GDM1 (cell line): Measurements from ENCODE around the gene PIF1.
A peak's percentile ranks its signal among the peaks of the same experiment; 100 is the strongest.
"Not testable (repeated sequence)": the region's sequence is repeated elsewhere in the genome, so short reads cannot be mapped to it uniquely, and the experiment has no call there.

Source experiments
- DNase-seq: peaks from one replicate; lab custom pipeline; 2025; lab: John Stamatoyannopoulos, UW

PIF1 gene

DNA sequence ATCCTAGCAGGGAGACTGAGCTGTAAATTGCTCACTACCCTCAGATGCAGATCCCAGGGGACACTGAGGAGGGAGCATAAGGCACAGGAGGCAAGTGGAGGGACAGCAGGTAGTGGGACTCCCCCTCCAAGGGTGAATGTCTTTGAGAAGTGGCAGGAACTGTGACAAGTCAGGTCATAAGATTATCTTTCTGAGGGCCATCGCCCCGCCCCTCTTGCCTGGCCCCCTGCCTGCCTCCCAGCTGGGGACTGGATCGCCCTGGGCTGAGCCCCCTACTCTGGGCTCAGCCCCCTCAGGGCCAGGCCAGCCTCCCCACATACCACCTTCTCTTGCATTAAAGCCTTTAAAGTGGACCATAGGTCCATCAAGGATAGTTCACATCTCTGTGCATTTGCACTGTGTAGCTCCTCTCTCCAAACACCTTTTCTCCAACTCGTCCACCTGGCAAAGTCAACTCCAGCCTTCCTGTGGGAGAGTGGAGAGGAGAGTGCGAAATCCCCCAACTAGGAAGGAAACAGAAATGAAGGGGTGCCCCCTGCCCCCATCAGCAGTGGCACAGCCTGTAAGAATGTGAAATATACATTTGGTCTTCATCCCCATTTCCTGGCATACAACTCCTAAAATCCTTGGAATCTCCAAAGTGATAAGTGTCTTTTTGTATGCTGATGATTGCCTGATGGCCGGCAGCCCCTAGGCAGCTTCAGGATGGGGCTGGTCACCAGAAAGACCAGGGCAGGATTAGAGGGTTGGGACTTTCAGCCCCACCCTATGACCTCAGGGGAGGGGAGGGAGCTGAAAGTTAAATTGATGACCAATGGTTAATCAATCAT lies 14.7 kb downstream of the PIF1 start:
- no peak for DNase-seq

DNA sequence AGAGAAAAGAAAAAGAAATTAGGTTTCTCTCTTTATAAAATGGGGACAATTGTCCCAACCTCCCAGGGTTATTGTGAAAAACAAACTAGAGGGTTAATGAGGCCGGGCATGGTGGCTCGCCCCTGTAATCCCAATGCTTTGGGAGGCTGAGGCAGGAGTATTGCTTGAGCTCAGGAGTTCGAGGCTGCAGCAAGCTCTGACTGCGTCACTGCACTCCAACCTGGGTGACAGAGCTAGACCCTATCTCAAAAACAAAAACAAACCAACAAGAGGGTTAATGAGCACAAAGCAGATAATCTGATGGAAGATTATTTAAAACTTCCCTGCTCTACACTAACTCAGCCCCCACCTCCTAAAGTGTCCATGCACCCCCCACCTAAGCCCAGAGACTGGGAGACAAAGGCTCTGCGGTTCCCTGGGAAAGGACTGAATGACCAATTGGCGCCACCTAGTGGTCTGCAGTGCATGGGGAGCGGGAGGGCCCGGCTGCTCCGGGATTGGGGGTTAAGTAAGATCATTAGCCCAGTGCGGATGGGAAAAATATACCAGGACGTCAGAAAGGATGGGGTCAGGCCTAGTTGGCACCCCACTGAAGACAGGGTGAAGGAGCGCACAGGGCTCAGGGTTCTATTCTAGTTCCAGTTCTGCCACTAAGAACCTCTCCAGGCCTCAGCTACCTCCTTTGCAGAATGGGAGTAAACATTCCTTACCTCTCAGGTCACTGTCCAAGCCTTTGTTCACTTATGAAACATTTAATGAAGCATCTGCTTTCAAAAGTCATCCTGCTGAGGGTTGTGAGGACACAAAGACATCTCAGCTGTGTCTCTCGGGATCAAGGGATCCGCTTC lies 15.6 kb downstream of the PIF1 start:
- DNase-seq, result peak; percentile 47

DNA sequence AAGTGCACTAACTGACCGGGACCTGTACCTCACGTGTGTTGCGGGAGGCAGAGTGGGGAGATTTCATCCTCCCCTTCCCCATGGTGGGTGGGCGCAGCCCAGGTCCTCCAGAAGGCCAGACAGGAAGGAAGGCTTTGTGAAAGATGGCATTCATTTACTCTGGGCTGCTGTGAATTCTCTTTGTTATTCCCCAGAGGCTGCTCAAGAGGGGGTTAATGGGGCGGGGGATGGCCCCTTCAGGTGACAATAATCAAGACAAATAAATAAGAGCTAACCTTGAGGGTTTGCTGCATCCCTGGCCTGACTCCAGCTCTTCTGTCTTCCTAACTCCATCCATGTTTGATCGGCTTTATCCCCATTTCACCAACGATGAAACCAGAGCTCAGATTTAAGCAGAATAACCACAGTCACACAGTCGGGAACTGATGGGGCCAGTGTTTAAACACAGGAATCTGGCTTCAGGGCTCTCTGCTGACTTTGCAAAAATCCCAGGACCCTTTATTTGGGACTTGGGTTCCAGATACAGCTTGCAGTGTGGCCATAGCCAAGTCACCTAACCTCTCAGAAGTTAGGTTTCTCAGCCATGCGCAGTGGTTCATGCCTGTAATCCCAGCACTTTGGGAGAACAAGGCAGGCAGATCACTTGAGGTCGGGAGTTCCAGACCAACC lies 16.5 kb downstream of the PIF1 start:
- no peak for DNase-seq

DNA sequence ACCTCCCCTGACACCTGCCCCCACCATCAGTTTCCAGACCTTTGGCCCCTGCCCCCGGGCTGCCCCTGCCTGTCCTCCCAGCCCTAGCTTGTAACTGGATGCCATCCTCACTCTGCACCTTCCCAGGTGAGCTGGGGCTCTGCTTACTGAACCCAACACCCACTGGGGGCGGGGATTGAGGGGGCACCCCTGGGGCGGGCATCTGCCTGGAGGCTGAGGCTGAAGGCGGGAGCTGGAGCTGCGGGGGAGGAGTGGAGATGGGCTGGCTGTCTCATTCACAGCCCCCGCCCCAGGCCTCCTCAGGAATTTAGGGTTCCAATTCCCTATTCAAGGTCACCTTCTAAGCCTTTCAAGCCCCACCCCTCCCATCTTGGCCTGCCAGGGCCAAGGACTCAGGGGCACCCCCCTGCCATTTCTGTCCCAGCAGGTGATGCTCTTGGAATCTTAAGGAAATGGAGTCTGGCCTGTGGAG lies 17.7 kb downstream of the PIF1 start:
- DNase-seq, result no peak

DNA sequence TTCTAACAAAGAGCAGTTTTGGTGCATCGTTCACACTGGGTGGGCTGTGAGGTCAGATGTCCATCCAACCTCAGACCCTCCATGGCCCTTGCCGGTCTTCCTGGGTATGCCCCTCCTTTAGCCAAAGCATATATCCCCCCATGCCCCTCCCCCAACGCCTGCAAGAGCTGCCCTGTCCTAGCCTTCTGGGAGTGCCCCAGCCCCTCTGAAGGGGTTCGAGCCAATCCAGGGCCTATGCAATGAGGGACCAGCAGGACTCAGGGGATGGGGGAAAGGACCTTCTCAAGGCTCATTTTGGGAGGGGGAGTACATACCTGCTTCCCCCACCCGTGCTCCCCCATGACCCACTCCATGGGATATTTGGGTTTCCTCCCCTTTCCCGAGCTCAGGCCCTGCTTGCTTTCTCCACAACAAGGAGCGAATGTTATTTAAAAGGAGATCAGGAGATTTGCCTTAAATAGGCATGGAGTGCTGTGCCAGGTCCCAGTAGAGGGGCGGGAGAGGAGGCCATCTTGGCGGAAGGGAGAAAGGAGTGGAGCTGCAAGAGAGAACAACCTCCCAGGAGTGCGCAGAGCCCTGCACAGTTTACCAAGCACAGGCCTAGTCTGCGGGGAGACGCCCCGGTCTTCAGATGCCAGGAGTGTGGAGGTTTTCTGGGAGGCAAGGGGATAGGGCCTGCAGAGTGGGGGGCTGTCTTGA lies 18.2 kb downstream of the PIF1 start:
- DNase-seq, result no peak

DNA sequence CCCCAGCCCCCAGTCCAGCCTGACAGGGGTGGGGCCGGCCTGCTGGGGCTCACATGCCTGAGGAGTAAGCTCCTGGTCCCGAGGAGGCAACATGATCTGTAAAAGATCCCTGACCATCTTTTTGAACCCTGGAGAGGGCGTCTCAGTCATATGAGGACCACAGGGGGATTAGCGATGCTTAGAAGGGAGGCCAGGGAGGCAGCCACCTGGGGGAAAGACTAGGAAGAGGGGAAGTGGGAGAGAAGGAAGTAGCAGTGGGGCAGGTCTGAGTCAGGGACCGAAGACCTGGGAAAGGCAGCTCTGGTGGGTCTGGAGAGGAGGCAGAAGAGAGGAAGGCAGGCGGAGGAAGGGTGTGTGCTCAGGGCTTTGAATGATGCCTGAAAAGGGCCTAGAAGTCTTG lies 18.9 kb downstream of the PIF1 start:
- no peak for DNase-seq

DNA sequence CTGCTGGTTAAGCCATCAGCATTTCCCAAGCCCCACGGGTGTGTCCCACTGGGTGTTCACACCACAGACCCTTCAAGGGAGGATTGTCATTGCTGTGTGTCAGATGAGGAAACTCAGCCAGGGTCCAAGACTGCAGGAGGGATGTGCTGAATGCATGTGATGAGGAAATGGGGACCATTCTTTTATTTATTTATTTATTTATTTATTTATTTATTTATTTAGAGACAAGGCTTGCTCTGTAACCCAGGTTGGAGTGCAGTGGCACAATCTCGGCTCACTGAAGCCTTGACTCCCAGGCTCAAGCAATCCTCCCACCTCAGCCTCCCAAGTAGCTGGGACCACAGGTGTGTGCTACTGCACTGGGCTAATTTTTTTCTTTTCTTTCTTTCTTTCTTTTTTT lies 20.8 kb downstream of the PIF1 start:
- DNase-seq, result no peak

DNA sequence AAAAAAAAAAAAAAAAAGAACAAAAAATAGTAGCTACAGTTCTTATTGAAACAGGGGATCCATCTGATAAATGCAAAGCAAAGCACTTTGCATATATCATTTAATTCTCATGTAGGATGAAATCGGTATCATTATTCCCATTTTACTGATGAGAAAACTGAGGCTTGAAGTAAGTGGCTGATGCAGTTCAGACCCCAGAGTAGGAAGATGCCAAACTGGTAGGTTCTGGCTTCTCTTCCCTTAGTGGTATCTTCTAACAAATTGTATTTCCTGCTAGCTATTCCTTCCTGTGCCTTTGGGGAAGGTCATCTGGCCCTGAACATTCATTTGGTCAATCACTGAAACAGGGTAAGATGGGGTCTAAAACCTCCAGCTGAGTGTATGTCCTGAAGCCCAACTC lies 21.9 kb downstream of the PIF1 start:
- DNase-seq, result no peak

DNA sequence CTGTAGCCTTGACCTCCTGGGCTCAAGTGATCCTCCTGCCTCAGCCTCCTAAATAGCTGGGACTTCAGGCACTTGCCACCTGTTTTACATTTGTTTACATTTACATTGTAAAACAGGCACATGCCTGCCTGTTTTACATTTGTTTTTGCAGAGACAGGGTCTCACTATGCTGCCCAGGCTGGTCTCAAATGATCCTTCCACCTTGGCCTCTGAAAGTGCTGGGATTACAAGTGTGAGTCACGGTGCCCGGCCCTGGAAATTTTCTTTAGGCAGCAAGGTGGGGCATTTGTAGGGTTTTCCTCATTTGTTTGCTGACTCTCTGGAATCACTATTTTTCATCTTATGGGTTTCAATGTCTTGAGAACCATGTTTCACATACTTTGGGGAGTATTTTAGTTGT lies 25.0 kb downstream of the PIF1 start:
- no peak for DNase-seq

DNA sequence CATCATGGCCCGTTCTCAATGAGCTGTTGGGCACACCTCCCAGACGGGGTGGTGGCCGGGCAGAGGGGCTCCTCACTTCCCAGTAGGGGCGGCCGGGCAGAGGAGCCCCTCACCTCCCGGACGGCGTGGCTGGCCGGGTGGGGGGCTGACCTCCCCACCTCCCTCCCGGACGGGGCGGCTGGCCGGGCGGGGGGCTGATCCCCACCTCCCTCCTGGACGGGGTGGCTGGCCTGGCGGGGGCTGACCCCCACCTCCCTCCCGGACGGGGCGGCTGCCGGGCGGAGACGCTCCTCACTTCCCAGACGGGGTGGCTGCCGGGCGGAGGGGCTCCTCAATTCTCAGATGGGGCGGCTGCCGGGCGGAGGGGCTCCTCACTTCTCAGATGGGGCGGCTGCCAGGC lies 26.5 kb downstream of the PIF1 start:
- DNase-seq, result not testable (repeated sequence)

DNA sequence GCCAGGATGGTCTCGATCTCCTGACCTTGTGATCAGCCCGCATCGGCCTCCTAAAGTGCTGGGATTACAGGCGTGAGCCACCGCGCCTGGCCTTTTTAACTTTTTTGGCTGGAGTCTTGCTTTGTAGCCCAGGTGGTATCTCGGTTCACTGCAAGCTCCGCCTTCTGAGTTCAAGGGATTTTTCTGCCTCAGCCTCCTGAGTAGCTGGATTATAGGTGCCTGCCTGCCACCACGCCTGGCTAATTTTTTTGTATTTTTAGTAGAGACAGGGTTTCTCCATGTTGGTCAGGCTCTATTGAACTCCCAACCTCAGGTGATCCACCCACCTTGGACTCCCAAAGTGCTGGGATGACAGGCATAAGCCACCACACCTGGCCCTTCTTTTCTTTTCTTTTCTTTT lies 29.5 kb downstream of the PIF1 start:
- not testable (repeated sequence) for DNase-seq

DNA sequence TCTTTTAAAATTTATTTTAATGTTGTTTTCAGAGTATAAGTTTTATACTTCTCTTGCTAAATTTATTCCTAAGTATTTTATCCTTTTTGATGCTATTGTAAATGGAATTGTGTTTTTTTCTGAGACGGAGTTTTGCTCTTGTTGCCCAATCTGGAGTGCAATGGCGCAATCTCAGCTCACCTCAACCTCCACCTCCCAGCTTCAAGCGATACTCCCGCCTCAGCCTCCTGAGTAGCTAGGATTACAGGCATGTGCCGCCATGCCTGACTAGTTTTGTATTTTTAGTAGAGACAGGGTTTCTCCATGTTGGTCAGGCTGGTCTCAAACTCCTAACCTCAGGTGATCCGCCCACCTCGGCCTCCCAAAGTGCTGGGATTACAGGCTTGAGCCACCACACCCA lies 30.1 kb downstream of the PIF1 start:
- DNase-seq, result not testable (repeated sequence)

DNA sequence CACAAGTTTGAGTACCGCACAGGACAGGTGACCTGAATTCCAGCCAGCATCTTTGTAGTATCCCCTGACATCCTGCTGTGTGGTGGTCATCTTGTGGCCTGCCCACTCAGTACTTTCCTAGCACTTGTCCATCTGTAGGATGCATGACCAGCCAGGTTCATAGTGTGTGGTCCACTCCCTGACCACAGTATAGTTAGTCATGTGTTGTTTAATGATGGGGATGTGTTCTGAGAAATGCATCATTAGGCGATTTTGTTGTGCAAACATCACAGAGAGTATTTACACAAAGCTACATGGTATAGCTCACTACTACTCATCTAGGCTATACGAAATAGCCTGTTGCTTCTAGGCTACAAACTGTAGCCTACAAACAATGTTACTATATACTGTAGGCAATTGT lies 33.2 kb downstream of the PIF1 start:
- no peak for DNase-seq

DNA sequence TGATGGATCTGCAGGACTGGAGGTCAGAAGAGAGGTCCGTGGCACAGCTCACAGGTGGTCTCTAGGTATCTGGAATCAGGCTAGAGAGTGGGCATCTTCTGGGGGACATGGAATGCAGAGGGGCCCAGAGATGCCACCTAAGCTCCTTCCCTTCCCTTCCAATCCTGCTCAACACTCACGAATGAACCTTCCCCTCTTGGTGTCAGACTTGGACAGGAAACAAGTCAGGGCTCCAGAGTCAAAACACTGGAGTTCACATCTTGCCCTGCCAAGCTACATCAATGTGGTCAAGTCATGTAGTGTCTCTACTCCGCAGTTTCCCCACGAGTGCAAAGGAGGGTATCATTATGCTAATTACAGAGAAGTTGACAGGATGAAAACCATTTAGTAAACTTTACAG lies 34.0 kb downstream of the PIF1 start:
- no peak for DNase-seq

DNA sequence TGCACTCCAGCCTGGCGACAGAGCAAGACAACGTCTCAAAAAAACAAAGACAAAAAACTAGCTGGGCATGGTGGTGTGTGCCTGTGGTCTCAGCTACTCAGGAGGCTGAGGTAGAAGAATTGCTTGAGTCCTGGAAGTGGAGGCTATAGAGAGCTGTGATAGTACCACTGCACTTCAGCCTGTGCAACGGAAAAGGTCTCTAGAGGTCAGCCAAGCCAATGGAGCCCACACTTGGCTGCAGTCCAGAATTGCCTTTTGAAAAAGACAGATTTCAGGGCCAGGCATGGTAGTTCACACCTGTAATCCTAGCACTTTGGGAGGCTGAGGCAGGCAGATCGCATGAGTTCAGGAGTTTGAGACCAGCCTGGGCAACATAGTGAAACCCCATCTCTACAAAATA lies 41.7 kb downstream of the PIF1 start:
- no peak for DNase-seq

DNA sequence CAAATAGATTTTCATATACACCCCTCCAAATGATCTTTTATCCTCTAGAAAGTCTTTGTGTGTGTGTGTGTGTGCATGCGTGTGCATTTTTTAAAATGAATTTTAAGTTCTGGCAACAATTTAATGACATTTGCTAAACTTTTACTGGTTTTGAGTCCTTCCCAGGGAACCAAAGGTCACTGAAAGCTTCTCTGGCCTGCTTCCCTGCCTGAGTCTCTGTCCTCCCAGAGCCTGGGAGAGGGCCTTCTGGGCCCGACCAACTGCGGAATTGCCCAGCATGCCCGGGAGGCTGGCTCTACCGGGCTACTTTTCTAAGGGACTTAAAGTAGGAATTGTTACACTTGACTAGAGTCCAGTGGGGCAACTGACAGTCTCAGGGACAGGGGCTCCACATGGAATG lies 42.7 kb downstream of the PIF1 start:
- DNase-seq, result no peak

DNA sequence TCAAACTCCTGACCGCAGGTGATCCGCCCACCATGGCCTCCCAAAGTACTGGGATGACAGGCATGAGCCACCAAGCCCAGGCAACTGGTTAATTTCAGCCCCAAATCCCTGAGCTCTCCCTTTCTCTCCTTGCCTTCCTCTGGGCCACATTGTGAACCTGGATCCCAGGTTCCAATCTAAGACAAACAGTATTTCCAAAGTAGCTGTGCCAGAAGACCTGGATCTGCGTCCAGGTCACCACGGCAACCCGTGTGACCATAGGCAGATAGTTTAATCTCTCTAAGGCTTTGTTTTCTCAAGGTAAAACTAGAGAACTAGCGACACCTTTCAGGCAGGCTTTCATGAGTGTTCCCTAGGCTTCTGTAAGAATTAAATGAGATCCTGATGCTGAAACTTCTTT lies 44.1 kb downstream of the PIF1 start:
- DNase-seq, result no peak

DNA sequence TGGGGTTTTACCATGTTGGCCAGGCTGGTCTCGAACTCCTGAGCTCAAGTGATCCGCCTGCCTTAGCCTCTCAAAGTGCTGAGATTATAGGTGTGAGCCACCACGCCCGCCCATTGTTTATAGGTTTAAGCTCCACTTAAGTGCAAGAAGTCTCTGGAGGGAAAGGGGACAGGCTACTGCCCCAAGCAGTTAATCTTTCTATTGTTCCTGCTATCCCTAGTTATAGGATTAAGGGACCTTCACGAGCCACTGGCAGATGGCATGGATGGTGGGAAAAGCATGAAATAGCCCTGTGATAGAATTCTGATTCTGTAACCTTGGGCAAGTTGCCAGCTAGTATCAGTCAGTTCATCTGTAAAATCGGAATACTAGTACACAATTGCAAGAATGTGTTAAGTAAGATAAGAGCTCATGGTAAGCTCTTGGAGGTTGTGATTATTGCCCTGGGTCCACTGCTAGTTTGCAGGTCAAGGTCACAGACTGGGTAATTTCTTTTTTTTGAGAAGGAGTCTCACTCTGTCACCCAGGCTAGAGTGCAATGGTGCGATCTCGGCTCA lies 44.8 kb downstream of the PIF1 start:
- DNase-seq, result no peak

DNA sequence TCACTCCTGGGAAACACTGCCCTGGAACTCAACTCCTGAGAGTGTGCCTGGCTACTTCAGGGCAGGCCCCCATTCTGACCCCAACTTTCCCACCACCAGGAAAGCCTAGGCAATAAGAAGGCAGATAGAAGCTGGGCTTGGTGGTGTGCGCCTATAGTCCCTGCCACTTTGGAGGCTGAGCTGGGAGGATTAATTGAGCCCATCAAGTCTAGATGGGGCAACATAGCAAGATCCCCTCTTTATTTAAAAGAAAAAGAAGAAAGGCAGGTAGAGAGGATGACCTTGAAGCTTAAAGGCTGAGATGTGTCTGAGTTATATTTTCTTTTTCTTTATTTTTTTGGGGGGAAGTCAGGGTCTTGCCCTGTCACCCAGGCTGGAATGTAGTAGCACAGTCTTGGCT lies 45.8 kb downstream of the PIF1 start:
- DNase-seq, result no peak

DNA sequence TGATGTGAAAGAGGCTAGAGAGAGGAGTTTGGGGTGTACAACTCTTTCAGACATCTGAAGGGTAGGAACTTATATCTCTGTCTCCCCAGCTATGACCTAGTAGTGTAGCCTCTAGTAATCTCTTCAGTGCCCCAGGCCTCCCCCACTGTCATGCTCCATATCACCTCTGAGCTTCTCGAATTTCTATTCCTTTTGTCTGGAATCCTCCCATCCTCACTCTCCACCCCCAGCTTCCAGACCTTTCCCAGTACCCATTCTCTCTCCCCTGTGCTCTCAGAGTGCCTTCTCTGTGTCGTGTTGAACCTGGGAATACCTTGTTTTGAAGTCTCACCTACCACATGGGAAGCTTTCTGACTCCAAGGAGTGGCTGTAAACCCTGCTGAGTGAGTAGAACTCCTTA lies 46.4 kb downstream of the PIF1 start:
- DNase-seq, result no peak

DNA sequence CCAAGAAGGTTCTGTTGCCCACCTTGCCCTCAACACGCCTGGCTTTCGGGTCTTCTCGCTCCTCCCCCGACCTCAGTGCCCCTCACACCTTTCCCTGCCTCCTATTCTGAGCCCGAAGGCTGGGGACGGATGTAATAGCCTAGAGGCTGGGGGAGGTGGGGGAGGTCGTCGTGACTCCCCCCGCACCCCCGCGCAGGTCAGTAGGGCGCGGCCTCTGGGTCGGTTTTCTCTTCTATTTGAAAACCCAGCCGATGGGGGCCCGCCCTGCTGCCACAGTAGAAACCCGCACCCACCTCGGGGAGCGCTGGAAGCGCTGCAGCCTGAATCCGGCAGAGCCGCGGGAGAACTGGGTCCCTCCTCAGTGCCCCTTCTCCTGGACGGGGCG lies 49.1 kb downstream of the PIF1 start:
- no peak for DNase-seq
